Measurements from ENCODE around the gene RFTN1.

Gene RFTN1

DNA sequence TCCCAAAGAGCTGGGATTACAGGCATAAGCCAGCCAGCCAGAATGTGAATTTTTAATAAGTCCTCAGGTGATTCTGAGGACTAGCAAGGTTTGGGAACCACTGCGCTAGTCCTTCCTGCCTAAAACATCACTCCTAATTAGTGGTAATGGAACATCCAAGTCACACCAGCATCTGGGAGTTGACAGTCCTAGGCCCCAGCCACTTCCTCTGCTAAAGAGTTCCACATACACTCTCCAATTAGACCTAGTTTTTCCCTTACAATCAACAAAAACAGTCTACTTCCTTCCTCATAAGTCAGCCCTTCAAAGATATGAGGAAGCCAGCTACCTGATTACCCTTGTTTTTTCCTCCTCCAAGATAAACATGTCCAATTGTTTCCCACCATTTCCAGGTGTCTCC lies 170.4 kb downstream of the RFTN1 start:
- TF ChIP-seq TARDBP (IDR thresholded peaks at IDR 0.05): no peak
- no peak for TF ChIP-seq LEF1 (IDR thresholded peaks at IDR 0.05; ENCODE audit: borderline replicate concordance)
- TF ChIP-seq ELF4 (IDR thresholded peaks at IDR 0.05): no peak
- TF ChIP-seq ZNF384 (IDR thresholded peaks at IDR 0.05): no peak
- TF ChIP-seq BHLHE40 (IDR thresholded peaks at IDR 0.05; ENCODE audit: borderline replicate concordance): no peak
- TF ChIP-seq, protein P1, sequence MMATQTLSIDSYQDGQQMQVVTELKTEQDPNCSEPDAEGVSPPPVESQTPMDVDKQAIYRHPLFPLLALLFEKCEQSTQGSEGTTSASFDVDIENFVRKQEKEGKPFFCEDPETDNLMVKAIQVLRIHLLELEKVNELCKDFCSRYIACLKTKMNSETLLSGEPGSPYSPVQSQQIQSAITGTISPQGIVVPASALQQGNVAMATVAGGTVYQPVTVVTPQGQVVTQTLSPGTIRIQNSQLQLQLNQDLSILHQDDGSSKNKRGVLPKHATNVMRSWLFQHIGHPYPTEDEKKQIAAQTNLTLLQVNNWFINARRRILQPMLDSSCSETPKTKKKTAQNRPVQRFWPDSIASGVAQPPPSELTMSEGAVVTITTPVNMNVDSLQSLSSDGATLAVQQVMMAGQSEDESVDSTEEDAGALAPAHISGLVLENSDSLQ (IDR thresholded peaks at IDR 0.05): no peak
- no peak for TF ChIP-seq SUZ12 (IDR thresholded peaks at IDR 0.05)
- TF ChIP-seq HDGF (IDR thresholded peaks at IDR 0.05; ENCODE audit: borderline replicate concordance): no peak
- no peak for TF ChIP-seq SP1 (IDR thresholded peaks at IDR 0.05)
- no peak for TF ChIP-seq FOXA1 (IDR thresholded peaks at IDR 0.05)
- no peak for TF ChIP-seq L3MBTL2 (conservative IDR thresholded peaks at IDR 0.05)
- TF ChIP-seq CTBP1 (IDR thresholded peaks at IDR 0.05; ENCODE audit: borderline replicate concordance): no peak
- TF ChIP-seq NFRKB (IDR thresholded peaks at IDR 0.05): no peak
- no peak for TF ChIP-seq ARNT (IDR thresholded peaks at IDR 0.05)
- DNase-seq (ENCODE audit: extremely low spot score): no peak
- ChIA-PET CTCF (no interaction called here), POLR2A (no interaction called here)

DNA sequence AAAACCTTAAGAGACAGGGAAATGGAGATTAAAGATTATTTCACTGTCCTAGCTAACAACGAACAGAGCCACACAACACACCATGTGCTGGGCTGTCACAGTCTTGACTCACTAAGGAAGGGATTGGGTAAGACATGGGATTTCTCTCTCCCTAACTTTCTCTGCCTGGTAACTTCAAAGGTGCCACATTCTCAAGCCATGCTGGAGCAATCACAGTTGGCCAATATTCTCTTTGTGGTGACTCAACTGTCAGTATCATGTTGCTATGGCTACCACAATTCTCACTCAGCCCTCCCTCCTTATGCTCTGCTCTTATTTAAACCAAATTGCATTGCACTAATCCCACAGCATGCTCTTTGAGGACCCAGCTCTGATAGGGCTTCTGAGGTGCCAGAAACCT lies 174.5 kb downstream of the RFTN1 start:
- CTCF ChIA-PET: no interaction called here
- POLR2A ChIA-PET: no interaction called here
- TF ChIP-seq BHLHE40 (IDR thresholded peaks at IDR 0.05; ENCODE audit: borderline replicate concordance): no peak
- no peak for TF ChIP-seq FOXM1 (IDR thresholded peaks at IDR 0.05; ENCODE audit: borderline replicate concordance)
- no peak for TF ChIP-seq HDGF (IDR thresholded peaks at IDR 0.05; ENCODE audit: borderline replicate concordance)
- TF ChIP-seq FOXK2 (IDR thresholded peaks at IDR 0.05): no peak
- TF ChIP-seq ELF4 (IDR thresholded peaks at IDR 0.05): no peak
- no peak for TF ChIP-seq TARDBP (IDR thresholded peaks at IDR 0.05)
- TF ChIP-seq FOXA1 (IDR thresholded peaks at IDR 0.05): no peak
- no peak for TF ChIP-seq LEF1 (IDR thresholded peaks at IDR 0.05; ENCODE audit: borderline replicate concordance)
- no peak for TF ChIP-seq NFRKB (IDR thresholded peaks at IDR 0.05)
- no peak for TF ChIP-seq ZNF384 (IDR thresholded peaks at IDR 0.05)
- TF ChIP-seq ARNT (IDR thresholded peaks at IDR 0.05): no peak
- TF ChIP-seq CTBP1 (IDR thresholded peaks at IDR 0.05; ENCODE audit: borderline replicate concordance): no peak
- TF ChIP-seq, protein P1 (IDR thresholded peaks at IDR 0.05): no peak
- TF ChIP-seq SUZ12 (IDR thresholded peaks at IDR 0.05): no peak
- no peak for TF ChIP-seq SP1 (IDR thresholded peaks at IDR 0.05)
- TF ChIP-seq L3MBTL2 (conservative IDR thresholded peaks at IDR 0.05): no peak
- DNase-seq (ENCODE audit: extremely low spot score): no peak

DNA sequence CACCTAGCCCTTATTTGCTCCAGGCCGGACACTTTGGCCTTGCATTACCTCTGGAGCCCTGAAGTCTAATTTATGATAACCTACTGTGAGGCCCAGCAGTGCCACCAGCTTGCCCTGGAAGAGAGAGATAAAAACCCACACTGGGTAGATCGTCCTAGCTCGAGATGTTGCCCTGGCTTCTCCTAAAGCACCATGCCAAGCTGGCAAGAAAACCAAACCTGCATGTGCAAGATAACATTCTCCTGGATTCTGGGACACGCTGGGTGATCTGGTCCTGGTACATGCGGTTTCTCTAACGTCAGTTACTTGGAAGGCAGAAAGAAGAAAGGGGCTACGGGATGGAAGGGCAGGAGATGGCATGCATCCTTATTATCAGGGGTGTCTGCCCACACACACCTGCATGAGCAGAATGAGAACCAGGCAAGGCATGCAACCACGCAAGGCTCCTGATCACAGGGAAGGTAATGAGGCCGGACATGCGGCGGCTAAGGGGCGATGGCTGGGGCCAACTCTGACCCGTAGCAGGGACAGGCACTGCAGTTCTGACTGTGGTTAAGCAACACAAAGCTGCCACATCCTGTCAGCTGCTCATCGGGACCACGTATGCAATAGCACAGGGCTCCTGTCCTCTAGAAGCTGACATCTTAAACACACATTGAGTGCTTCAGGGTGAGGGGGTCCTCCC lies 175.5 kb downstream of the RFTN1 start:
- TF ChIP-seq SP1 (IDR thresholded peaks at IDR 0.05) (no peak), L3MBTL2 (conservative IDR thresholded peaks at IDR 0.05) (no peak), ZNF384 (IDR thresholded peaks at IDR 0.05) (no peak), FOXK2 (IDR thresholded peaks at IDR 0.05) (no peak), NFRKB (IDR thresholded peaks at IDR 0.05) (no peak)
- POLR2A ChIA-PET: no interaction called here
- CTCF ChIA-PET: no interaction called here
- DNase-seq (ENCODE audit: extremely low spot score): no peak

DNA sequence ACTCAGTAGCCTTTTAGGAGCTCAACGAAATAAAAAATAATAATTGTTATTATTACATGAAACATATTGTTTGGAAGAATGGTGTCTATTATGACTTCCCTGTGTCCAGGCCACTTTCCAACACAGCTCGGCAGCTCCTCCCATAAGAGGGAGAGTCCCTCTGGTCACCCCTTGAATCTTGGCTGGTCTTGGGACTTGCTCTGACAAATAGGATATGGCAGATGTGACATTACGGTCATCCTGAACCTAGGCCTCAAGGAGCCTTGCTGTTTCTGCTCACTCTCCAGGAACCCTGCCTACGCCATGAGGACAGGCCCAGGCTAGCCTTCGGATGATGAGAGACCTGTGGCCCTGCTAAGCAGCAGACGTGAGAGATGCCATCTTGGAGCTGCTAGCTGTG lies 176.7 kb downstream of the RFTN1 start:
- no peak for DNase-seq (ENCODE audit: extremely low spot score)
- TF ChIP-seq LEF1 (IDR thresholded peaks at IDR 0.05; ENCODE audit: borderline replicate concordance) (no peak), FOXA1 (IDR thresholded peaks at IDR 0.05) (no peak), FOXK2 (IDR thresholded peaks at IDR 0.05) (no peak), HDGF (IDR thresholded peaks at IDR 0.05; ENCODE audit: borderline replicate concordance) (no peak), SP1 (IDR thresholded peaks at IDR 0.05) (no peak), BHLHE40 (IDR thresholded peaks at IDR 0.05; ENCODE audit: borderline replicate concordance) (no peak), NFRKB (IDR thresholded peaks at IDR 0.05) (no peak)
- ChIA-PET CTCF (no interaction called here), POLR2A (no interaction called here)

DNA sequence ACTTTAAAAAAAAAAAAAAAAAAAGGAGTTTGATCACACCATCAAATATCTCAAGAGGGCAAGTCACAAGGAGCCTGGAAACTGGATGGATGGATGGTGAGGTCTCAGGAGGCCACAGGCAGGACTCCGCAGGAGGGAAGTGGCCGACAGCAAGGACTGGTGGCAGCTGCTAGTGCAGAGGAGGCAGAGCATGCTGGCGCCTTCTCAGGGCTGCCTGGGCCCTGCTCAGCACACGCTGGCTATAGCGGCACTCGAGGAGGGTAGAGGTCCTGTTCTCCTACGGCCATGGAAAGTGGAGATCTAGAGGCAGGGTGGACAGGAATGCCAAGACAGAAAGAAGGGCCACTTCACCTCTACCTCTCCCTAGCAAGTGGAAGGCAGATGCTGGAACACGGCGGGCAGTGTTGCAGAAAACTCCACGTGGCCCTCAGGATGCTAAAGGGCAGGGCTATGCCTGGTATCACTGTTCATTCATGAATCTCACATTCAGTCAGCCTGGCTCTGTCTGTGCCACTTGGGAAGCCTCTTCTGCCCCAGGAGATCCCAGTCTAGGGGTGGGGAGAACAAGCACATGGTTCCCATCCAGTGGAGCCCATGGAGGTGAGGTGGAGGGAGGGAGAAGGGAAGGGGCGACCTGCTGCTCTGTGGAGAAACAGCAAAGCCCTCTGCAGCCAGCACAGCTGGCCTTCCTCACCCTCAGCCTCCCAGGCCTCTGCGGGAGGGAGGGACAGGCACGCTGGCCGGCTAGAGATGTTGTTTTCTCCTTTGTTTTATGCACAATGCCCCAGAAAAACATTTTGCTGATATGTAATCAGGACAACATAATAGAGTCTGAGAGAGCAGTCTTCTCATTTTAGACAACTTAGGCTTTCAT lies 177.5 kb downstream of the RFTN1 start:
- POLR2A ChIA-PET: no interaction called here
- TF ChIP-seq NFRKB (IDR thresholded peaks at IDR 0.05) (no peak), TARDBP (IDR thresholded peaks at IDR 0.05) (no peak), ELF4 (IDR thresholded peaks at IDR 0.05) (no peak), FOXK2 (IDR thresholded peaks at IDR 0.05) (no peak)
- TF ChIP-seq, protein P1 (IDR thresholded peaks at IDR 0.05): no peak
- CTCF ChIA-PET: no interaction called here
- no peak for DNase-seq (ENCODE audit: extremely low spot score)

DNA sequence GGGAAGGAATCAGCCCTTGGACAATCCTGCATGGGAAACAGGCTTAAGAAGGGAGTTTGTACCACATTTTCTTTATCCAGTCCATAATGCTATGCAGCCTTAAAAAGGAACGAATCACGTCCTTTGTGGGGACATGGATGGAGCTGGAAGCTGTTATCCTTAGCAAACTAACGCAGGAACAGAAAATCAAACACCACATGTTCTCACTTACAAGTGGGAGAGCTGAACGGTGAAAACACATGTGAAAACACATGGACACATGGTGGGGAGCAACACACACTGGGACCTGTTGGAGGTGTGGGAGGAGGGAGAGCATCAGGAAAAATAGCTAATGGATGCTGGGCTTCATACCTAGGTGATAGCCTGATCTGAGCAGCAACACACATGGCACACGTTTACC lies 178.2 kb downstream of the RFTN1 start:
- CTCF ChIA-PET: no interaction called here
- POLR2A ChIA-PET: no interaction called here
- TF ChIP-seq ZNF384 (IDR thresholded peaks at IDR 0.05) (no peak), CTBP1 (IDR thresholded peaks at IDR 0.05; ENCODE audit: borderline replicate concordance) (no peak), FOXA1 (IDR thresholded peaks at IDR 0.05) (no peak), FOXK2 (IDR thresholded peaks at IDR 0.05) (no peak), ARNT (IDR thresholded peaks at IDR 0.05) (no peak), HDGF (IDR thresholded peaks at IDR 0.05; ENCODE audit: borderline replicate concordance) (no peak), NFRKB (IDR thresholded peaks at IDR 0.05) (no peak)
- TF ChIP-seq, protein P1 (IDR thresholded peaks at IDR 0.05): no peak
- DNase-seq (ENCODE audit: extremely low spot score): no peak

Data from HEK293T (cell line).